ENCODE measurements around the gene DDX49. TPM values are rescaled to one million over a fixed set of nuclear protein-coding genes. Genes with fewer than 3 reads are reported as not detected.

Gene DDX49
- total RNA-seq, 2 experiments from 2014 or later, result 61.0 to 61.6 TPM

- no peak overlapping the region for H3K27ac Mint-ChIP-seq
- TF ChIP-seq, protein P1, sequence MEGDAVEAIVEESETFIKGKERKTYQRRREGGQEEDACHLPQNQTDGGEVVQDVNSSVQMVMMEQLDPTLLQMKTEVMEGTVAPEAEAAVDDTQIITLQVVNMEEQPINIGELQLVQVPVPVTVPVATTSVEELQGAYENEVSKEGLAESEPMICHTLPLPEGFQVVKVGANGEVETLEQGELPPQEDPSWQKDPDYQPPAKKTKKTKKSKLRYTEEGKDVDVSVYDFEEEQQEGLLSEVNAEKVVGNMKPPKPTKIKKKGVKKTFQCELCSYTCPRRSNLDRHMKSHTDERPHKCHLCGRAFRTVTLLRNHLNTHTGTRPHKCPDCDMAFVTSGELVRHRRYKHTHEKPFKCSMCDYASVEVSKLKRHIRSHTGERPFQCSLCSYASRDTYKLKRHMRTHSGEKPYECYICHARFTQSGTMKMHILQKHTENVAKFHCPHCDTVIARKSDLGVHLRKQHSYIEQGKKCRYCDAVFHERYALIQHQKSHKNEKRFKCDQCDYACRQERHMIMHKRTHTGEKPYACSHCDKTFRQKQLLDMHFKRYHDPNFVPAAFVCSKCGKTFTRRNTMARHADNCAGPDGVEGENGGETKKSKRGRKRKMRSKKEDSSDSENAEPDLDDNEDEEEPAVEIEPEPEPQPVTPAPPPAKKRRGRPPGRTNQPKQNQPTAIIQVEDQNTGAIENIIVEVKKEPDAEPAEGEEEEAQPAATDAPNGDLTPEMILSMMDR (IDR thresholded peaks at IDR 0.05), result no peak
- no peaks in the 10 kb centered on the region for H3K36me3 Mint-ChIP-seq (ENCODE audit: low read depth)
- H3K27me3 Mint-ChIP-seq, result peaks cover 11% of the 10 kb centered on the region
- no peak for ATAC-seq
- ChIA-PET CTCF (no interaction called here), POLR2A (no interaction called here)
- no peaks in the 10 kb centered on the region for H3K9me3 Mint-ChIP-seq
- intact Hi-C loops (cut with micrococcal nuclease), result no loop called here
- H3K4me3 Mint-ChIP-seq, result no peak overlapping the region
- no peak for DNase-seq
- peaks cover 6% of the 10 kb centered on the region for H3K4me1 Mint-ChIP-seq (ENCODE audit: low read depth)
Measured at GRCh38 chr19:18966307-18966706, 46.8 kb downstream of the DDX49 start.

GRCh38 chr19:18967358-18968146 lies 48.0 kb downstream of the DDX49 start:
- no peak overlapping the region for H3K4me3 Mint-ChIP-seq
- no peaks in the 10 kb centered on the region for H3K36me3 Mint-ChIP-seq (ENCODE audit: low read depth)
- no peak for DNase-seq
- peaks cover 6% of the 10 kb centered on the region for H3K27me3 Mint-ChIP-seq
- no peaks in the 10 kb centered on the region for H3K4me1 Mint-ChIP-seq (ENCODE audit: low read depth)
- TF ChIP-seq, protein P1 (IDR thresholded peaks at IDR 0.05), result no peak
- intact Hi-C loops (cut with micrococcal nuclease), result no loop called here
- H3K9me3 Mint-ChIP-seq, result no peaks in the 10 kb centered on the region
- ChIA-PET CTCF (no interaction called here), POLR2A (no interaction called here)
- ATAC-seq, result no peak
- no peak overlapping the region for H3K27ac Mint-ChIP-seq

- no peaks in the 10 kb centered on the region for H3K4me1 Mint-ChIP-seq (ENCODE audit: low read depth)
- no peaks in the 10 kb centered on the region for H3K9me3 Mint-ChIP-seq
- ChIA-PET POLR2A (no interaction called here), CTCF (no interaction called here)
- no peak overlapping the region for H3K27ac Mint-ChIP-seq
- no peak for ATAC-seq
- TF ChIP-seq, protein P1 (IDR thresholded peaks at IDR 0.05), result no peak
- peaks cover 10% of the 10 kb centered on the region for H3K27me3 Mint-ChIP-seq
- H3K4me3 Mint-ChIP-seq, result no peak overlapping the region
- DNase-seq, result no peak
- intact Hi-C loops (cut with micrococcal nuclease), result no loop called here
- H3K36me3 Mint-ChIP-seq (ENCODE audit: low read depth), result no peaks in the 10 kb centered on the region
Measured at GRCh38 chr19:18969931-18970659, 50.6 kb downstream of the DDX49 start.

DNA sequence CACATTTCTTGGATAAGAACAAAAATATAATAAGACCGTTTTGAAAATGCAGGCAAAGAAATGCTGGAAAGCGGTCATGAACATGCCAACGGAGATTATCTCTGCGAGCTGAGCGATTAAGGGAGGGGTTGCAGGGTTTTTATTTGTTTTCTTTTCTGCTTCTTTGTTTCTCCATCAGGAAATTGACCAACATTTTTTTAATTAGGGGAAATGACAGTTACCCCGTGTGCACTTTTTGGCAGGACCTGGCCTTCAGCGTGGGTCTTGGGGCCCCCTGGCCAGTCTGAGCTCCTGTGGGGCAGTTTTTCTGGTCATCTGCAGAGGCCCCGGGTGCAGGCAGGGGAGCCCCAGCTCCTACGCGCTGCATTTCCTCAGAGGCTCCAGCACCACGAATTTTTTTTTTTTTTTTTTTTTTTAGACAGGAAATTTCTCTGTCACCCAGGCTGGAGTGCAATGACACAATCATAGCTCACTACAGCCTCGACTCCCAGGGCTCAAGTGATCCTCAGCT lies 52.8 kb downstream of the DDX49 start:
- Mint-ChIP-seq H3K36me3 (ENCODE audit: low read depth) (no peaks in the 10 kb centered on the region), H3K4me1 (ENCODE audit: low read depth) (no peaks in the 10 kb centered on the region), H3K27ac (no peak overlapping the region), H3K27me3 (peaks cover 7% of the 10 kb centered on the region), H3K4me3 (no peak overlapping the region), H3K9me3 (no peaks in the 10 kb centered on the region)
- ChIA-PET POLR2A (no interaction called here), CTCF (no interaction called here)
- ATAC-seq, result no peak
- TF ChIP-seq, protein P1 (IDR thresholded peaks at IDR 0.05), result no peak
- intact Hi-C loops (cut with micrococcal nuclease), result no loop called here
- no peak for DNase-seq

DNA sequence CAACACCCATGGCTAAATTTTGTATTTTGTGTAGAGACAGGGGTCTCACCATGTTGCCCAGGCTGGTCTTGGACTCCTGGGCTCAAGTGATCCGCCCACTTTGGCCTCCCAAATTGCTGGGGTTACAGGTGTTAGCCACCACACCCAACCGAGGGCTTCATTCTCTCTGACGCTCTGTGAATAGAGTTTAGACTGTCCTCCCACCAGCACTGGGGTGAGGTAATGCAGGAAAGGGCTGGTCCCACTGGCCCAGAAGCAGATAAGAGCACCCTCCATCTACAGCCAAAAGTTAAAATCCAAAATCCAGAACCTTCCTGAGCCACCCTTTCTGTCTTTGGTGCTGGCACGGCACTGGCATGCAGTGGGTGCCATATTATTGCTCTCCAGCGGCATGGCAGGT lies 53.3 kb downstream of the DDX49 start:
- Mint-ChIP-seq H3K27ac (no peak overlapping the region), H3K9me3 (no peaks in the 10 kb centered on the region), H3K4me1 (ENCODE audit: low read depth) (no peaks in the 10 kb centered on the region), H3K27me3 (peaks cover 7% of the 10 kb centered on the region), H3K36me3 (ENCODE audit: low read depth) (no peaks in the 10 kb centered on the region), H3K4me3 (no peak overlapping the region)
- no peak for ATAC-seq
- TF ChIP-seq, protein P1 (IDR thresholded peaks at IDR 0.05), result no peak
- ChIA-PET POLR2A (no interaction called here), CTCF (no interaction called here)
- DNase-seq, result no peak
- intact Hi-C loops (cut with micrococcal nuclease), result no loop called here
